Activated gamma-delta T cell (primary cell): ENCODE data around the gene P2RX2.

ENCODE experiments used
- DNase-seq: peaks from one replicate; lab custom pipeline; 2025; lab: John Stamatoyannopoulos, UW

P2RX2 gene

DNA sequence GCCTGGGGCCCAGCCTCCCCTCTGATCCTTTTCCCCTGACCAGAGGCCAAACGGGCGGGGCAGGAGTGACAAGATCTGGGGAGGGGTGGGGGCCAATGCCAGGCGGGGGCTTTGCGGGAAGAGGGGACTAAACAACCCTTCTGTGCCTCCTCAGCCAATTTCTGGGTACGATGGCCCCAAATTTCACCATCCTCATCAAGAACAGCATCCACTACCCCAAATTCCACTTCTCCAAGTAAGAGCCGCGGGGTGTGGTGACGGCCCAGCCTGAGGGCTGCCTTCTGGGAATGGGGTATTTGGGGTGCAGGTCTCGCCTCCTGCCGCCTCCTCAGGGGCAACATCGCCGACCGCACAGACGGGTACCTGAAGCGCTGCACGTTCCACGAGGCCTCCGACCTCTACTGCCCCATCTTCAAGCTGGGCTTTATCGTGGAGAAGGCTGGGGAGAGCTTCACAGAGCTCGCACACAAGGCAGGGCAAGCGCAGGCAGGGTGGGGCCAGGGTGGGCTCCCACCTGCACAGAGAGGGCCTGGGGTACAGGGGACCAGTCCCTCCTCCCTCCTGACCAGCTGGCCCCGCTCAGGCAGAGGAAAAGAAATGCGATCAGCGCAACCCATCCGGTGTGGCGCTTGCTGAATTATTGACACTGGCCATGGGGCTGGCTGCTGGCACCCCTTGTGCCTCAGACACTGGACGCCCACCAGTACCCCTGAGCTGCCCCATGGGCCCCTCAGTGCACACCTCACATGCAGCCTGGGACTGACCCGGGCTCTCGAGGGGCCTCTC is 1.7 kb downstream of the P2RX2 start:
- no peak for DNase-seq

DNA sequence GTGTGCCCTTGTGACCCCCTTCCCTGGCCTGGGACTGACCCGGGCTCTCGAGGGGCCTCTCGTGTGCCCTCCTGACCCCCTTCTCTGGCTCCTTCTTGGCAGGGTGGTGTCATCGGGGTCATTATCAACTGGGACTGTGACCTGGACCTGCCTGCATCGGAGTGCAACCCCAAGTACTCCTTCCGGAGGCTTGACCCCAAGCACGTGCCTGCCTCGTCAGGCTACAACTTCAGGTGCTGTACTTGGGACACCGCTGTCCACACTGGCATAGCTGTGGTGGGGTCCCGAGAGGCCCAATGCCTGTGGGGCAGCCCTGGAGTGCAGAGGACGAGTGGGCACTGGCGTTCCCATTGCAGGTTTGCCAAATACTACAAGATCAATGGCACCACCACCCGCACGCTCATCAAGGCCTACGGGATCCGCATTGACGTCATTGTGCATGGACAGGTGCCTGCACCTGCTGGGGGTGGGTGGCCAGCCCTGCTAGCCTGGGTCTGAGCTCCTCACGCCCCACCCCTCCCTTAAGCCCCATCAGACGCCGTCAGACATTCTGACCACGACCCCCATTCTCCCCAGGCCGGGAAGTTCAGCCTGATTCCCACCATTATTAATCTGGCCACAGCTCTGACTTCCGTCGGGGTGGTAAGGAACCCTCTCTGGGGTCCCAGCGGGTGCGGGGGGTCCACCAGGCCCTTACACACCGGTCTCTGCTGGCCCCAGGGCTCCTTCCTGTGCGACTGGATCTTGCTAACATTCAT is 2.5 kb downstream of the P2RX2 start:
- no peak for DNase-seq

DNA sequence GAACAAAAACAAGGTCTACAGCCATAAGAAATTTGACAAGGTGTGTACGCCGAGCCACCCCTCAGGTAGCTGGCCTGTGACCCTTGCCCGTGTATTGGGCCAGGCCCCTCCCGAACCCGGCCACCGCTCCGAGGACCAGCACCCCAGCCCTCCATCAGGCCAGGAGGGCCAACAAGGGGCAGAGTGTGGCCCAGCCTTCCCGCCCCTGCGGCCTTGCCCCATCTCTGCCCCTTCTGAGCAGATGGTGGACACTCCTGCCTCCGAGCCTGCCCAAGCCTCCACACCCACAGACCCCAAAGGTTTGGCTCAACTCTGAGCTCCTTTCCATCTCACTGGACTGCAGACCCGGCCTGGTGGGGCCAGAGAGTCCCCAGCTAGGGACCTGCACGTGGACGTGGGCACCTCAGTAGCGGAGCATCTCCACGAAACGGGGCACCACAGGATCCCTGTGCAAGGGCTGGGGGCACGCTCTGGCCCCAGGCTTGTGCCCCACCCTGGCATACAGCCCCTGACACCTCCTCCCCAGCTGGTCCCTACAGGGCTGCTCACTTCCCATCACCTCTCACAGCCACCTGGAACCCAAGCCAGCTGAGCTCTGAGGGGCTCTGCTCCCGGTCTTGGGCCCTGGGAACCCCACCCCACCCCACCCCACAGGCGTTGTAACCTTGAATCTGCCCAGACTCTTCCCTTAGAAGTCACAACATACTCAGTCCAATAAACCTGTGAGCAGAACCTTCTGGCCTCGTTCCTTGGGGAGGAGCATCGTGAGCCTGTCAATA is 3.3 kb downstream of the P2RX2 start:
- DNase-seq, result no peak

DNA sequence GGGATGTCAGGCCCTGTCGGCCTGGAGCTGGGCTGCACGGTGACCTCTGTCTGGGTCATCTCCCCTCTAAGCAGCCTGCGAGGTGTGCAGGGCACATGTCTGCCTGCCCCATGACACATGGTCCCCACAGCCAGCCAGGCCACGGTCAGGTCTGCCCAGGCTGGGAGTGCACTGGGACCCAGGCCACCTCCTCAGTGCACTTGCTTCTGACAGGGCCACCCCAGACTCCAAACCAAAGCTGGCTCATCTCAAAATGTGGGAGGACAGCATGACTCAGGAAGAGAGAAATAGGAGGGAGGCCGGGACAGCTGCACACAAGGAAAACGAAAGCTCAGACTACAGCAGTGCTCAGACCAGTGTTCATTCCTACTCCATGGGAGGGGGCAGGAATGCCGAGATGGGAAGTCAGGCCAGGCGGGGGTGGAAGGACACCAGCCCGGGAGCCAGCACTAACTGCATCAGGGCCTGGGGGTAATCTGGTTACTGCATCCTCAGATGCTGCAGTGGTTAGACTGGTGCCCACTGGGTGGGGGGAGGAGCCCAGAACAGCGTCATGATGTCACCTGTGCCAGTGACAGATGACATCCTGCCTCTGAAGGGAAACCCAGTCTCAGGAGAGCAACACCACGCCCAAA is 4.0 kb downstream of the P2RX2 start:
- DNase-seq, result no peak

DNA sequence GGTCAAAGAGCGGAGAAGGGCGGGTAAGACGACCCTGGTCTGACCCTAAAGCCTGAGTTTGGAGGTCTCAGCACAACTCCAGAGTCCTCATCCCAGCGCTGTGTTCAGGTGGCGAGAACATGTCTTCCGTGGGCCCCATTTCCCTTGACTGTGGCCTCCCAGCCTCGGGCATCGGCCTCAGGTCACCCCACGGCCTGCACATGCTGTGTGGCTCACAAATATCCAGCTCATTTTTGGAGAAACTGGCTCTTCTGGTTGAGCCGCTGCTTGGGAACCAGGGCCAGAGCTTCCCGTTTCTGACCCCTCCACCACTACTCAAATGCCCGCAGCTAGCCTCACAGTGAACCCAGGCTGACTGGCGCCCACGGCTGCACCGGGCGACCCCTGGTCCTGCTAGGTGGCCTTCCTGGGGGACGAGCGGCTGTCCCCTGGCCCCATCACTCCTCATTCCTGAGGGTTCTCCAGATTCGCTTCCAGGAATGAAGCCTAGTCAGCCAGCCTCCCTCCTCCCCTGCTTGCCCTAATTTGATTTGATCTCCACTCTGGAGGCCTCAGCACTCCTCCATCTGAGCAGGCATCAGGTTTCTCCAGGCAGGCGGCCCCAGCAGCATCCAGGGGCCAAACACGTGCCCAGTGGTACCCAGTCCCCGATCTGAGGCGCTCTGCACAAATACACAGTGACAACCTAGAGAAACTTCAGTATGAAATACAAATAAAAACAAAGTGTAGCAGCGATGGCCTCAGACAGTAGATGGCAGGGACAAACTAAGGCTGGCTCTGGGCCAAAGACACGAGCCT is 4.7 kb downstream of the P2RX2 start:
- DNase-seq, result no peak

DNA sequence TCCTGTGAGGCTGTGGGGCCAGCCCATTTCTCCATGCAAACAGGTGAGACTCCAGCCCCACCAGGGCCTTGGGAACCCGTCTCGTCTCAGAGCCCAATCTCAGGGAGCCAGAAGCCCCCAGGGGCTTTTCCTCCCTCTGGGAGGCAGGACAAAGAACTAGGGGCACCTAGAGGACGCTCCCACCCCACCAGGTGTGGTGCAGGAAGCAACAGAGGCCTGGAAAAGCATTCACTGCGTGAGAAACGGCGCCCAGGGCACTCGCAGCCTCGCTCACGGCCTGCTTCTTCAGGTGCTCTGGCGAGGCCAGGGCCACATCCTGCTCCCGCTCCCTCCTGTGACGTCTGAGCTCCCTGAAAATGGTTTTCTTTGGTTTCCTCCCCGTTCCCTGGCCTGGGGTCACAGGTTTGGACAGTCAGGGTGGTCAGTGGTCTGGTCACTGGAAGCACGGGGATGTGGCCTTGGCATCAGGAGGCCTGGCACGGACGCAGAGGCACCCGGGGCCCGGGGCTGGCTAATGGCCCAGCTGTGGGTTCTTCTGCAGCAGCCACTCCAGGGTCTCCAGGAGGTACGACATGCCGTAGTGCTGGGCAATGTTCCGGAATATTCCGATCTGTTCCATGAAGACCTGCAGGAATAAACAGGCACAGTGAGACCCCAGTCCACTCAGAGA is 5.7 kb downstream of the P2RX2 start:
- DNase-seq, result no peak

DNA sequence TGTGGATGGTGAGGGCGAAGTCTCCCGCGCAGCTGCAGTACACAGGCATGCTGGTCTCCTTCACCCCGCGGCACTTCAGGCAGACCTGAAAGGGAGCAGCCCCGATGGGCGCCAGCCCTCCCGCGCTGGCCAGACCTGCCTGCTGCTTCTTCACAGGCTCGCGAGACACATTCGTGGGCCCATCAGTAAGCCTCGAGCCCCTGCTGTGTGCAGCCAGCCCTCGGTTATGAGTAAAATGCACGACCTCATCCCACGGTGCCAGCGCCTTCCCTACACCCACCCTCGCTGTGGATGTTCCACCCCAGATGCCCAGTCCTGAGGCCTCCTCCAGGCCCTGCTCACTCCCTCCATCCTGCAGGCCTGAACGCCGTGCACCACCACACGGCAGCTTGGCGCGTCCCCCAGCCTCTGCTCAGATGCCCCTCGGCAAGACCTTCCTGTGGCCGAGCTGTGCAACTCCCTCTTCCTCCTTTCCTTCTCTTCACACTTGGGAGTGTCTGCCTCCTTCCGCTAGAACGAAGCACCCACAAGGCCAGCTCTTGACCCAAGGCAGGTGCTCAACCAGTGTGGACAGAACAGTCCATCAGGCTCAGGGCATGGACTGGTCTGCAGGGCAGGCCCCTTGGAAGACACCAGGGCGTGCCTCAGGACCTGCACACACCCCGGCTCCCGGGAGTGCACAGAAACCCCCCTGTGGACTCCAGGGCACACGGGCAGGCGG is 6.5 kb downstream of the P2RX2 start:
- no peak for DNase-seq

DNA sequence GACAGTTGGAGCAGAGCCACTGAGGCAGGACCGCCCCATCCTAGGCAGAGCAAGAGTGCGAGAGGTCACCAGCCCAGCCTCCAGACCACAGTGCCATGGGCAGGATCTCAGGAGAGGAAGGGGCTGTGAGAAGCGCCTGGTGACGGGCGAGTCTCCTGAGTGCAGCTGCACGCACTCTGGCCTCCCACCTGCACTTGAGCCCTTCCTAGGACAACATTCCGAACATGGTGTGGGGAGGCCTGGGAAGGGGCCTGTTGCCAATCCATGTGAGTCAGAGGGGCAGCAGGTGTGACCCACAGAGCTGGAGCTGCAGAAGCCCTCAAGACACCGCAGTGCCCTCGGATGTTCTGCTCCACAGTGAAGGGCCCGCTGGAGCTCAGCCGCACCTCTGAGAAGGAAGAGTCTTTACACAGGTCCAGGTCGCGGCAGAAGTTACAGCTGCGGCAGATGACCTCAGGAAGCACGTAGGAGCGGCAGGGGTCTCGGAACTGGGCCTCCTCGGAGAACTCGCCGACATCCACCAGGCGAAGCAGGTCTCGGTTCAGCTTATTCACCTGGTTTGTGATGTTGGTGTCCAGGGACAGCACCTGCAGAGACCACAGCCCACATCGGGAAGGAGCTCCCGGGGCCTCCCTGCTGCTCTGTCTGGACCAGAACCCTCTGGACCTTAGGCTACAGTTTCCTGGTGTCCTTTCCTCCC is 7.3 kb downstream of the P2RX2 start:
- no peak for DNase-seq

DNA sequence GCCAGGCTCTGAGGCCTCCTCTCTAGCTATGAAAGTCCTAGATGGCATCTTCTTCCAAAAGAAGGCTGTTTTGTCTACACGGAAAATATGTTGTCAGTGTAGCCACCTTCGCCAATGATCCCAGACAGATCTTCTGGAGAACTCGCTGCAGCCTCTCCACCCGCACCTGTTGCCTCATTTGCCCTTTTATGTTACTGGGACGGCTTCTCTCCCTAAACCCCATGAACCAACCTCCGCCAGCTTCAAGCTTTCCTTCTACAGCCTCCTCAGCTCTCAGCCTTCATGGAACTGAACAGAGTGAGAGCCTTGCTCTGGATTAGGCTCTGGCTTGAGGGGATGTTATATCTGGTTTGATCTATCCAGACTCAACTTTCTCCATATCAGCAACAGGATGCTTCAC is 10.8 kb downstream of the P2RX2 start:
- no peak for DNase-seq

DNA sequence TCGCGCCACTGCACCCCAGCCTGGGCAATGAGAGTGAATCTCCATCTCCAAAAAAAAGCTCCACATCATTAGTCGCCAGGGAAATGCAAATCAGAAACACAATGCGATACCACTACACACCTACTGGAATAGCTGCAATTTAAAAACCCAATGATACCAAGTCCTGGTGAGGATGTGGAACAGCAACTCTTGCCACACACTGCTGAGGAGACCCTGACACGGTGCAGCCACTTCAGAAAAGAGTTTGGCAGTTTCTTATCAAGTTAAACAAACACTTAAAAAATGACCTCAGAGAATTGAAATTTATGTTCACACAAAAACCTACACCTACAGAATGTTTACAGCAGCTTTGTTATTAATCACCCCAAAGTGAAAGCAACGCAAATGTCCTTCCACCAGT is 12.1 kb downstream of the P2RX2 start:
- no peak for DNase-seq

DNA sequence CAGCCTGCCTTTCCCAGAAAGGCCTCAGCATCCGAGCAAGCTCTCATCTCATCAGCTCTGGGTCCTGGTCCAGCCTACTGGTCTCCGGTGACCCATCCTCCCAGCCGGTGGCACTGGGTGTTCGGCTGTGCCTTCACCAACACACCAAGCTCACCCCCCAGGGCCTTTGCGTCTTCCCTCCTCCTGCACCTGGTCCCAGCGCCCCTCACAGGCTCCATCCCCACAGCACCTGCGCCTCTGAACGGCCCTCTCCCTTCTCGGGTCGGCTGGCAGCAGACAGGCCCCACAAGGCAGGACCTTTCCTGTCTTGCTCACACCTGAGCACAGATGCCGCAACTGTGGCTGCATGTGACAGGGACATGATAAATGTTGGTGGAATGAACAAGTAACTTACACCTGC is 13.1 kb downstream of the P2RX2 start:
- DNase-seq, result no peak

DNA sequence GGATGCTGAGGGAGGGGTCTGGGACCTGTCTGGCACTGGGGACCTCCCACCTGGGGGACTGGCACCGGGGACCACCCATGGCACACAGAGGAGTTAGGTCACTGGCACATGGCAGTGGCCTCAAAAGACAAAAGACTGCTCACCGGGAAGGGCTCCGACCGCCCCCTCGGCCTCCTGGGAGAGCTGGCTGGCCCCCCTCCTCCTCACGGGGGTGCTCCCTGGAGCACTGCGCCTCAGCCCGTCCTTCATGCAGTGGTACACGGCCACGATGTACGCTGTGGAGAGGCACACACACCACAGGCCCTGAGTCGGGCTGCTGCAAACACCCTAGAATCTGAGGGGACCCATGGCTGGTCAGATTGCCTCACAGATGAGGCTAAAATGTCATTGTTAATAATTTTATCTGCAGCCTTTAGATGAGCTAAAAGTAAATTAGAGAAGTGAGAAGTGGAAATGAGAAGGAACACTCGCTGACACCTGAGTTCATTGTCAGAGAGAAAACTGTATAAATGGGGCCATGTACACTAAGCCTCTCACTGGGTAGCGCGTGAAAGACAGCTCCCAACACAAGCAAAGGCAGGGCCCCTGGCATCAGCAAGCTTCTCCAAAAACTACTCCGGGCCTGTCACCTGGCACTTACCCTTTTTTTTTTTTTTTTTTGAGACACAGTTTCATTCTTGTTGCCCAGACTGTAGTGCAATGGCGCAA is 14.1 kb downstream of the P2RX2 start:
- DNase-seq, result no peak

DNA sequence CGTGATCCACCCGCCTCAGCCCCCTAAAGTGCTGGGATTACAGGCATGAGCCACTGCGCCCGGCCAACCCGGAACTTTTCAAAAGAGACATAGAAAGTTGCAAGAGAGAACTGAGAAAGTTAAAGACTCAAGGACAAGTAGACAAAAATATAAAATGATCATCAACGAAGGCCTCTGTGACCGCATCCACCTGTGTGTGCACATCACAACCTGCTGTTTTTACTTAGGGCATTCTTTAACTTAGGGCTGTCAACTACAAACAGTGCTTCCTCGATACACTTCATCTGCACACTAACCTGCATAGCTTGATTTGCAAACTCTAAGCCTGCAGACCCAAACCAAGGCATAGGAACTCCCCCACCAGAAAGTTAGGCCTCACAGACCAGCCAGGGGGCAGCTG is 14.8 kb downstream of the P2RX2 start:
- no peak for DNase-seq

DNA sequence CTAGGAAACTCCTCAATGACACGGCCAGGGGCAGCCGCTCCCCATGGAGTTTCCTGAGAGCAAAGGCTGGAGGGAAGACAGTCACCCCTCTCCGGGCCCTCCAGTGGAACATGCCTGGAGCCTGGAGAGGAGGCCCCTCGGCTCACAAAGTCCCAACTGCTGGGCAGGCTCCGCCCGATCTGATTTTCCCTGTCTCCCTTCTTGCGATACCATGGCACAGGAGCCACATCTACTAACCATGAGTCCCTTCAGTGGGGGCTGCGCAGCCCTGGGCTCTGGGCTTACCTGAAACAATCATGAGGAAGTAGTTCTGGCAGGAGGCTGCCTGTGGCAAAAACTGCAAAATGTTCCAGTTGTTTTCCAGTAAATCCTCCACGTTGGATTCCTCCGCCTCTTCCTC is 15.3 kb downstream of the P2RX2 start:
- DNase-seq, result no peak

DNA sequence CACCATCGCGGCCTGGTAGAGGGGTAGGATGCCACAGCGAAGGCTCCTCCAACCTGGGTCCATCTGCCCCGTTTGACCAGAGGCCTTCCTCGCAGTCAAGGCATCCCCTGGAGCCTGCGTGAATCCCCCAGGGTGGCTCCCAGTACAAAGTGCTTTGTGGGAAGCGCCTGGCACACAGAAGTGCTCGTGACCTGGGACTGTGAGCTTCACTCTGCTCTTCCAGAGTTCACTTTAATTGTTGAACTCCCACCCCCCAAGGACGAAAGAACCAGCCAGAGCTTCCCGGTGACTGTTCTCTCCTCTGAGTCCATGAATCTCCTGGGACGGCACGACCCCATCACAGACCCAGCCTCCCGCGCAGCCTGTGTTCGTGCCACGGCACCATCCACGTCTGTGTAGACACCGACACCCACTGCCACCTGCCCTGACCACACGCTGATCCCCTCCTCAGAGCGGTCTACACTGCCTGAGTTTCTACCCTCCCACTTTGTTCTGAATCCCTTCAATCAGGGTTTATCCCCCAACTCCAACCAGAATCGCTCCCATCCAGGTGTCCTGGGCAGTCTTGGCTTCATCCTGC is 15.9 kb downstream of the P2RX2 start:
- no peak for DNase-seq

DNA sequence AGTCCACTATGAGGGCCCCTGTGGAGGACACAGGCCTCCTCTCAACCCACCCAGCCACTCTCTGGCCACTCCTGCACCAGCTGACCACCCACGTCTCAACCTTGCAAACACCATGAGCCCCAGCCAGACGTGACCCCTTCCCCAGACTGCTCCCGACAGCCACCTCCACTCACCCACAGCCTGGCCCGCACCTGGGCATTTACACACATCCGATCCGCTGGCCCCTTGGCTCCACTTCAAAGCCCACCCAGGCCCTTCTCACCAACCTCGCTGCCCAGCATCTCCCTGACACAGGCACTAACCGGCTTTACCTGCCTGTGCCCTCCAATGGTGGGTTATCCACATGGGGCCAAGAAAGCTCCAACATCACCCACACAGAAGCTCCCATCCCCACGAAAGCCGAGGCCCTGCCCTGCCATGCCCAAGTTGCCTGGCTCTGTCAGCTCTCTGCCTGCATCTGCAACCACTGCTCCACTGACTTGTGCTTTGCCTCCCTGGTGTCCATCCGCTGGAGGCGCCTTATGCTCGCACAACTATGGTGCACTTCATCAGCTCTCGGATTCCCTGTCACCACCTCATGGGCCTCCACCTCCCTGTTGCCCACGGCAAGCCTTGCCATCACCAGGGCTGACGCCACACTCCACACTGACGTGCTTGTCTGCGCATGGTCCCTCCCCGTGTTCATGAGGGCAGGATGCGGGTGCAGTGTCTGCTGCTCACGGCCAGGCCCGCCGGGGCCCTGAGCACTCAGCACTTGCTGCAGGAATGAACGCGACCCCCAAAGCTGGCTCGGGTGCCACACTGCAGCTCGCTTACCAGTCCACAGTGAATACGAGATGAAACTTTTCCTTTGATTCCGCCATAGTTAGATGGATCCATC is 16.7 kb downstream of the P2RX2 start:
- no peak for DNase-seq

DNA sequence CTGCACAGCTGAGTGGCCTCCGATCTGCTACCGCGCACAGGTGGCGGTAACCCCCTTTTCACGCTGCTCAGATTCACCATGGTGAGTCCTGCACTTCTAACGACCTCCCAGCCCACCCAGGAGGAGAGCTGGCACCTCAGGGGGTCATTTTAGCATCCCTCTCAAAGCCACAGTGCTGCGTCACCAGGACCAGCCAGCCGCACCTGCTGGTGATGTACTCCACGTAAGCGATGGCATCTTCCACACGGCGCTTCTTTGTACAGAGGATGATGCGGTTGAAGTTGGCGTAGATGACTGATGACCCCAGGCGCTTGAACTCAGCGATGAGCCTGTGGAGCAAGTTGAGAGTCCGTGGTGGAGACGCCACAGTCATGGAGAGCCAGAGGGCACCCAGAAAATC is 19.2 kb downstream of the P2RX2 start:
- no peak for DNase-seq
